HepG2 (cell line): ENCODE results near the gene EYA2. TPM values are rescaled to one million over a fixed set of nuclear protein-coding genes. Genes with fewer than 3 reads are reported as not detected.

ENCODE experiments used
- ETV5 ChIP-seq: IDR thresholded peaks from 2 replicates; pipeline ENCODE4 v1.6.1; 2018; ENCODE audit warnings: missing biosample characterization, missing genetic modification reagents, inconsistent platforms, borderline replicate concordance
- FOXK1 ChIP-seq: sonication (generic); formaldehyde crosslinking; IDR thresholded peaks from 2 replicates; pipeline ENCODE4 v1.4.0; 2020; ENCODE audit warnings: low read depth, missing genetic modification reagents, borderline replicate concordance
- HDAC2 ChIP-seq: sonication (generic); formaldehyde crosslinking; IDR thresholded peaks from 2 replicates; pipeline ENCODE4 v1.4.0; 2020; ENCODE audit warnings: missing genetic modification reagents
- HNRNPL ChIP-seq: fragments of 200-400 bp; formaldehyde crosslinking; IDR thresholded peaks from 2 replicates; pipeline ENCODE4 v1.6.1; 2017; ENCODE audit warnings: mild to moderate bottlenecking, low read depth, low read length
- MATR3 ChIP-seq: sonication (generic); formaldehyde crosslinking; IDR thresholded peaks from 2 replicates; pipeline ENCODE4 v1.4.0; 2020; ENCODE audit warnings: missing genetic modification reagents
- MEIS2 ChIP-seq: sonication (generic); formaldehyde crosslinking; IDR thresholded peaks from 2 replicates; pipeline ENCODE4 v1.9.0; 2021; ENCODE audit warnings: mild to moderate bottlenecking, missing genetic modification reagents
- NR2F1 ChIP-seq, 2 experiments: fragments of 450-650 bp in 1 of 2; formaldehyde crosslinking in 1 of 2; IDR thresholded peaks; 2 replicates each; pipeline versions ENCODE4 v1.5.0 to v1.6.1; 2016 to 2020; ENCODE audit warnings: mild to moderate bottlenecking in 1 of 2, missing compliant biosample characterization in 1 of 2, missing genetic modification reagents in 1 of 2, moderate library complexity in 1 of 2
- PCBP1 ChIP-seq: fragments of 200-400 bp; formaldehyde crosslinking; IDR thresholded peaks from 2 replicates; pipeline ENCODE4 v1.6.1; 2017; ENCODE audit warnings: mild to moderate bottlenecking, low read depth, low read length, borderline replicate concordance
- SNAPC2 ChIP-seq: sonication (generic); formaldehyde crosslinking; IDR thresholded peaks from 2 replicates; pipeline ENCODE4 v1.8.1; 2022; ENCODE audit warnings: mild to moderate bottlenecking, missing genetic modification reagents
- ZNF33B ChIP-seq: sonication (generic); formaldehyde crosslinking; IDR thresholded peaks from 2 replicates; pipeline ENCODE4 v1.5.1; 2020; ENCODE audit warnings: mild to moderate bottlenecking, missing genetic modification reagents
- ZNF501 ChIP-seq: sonication (generic); formaldehyde crosslinking; IDR thresholded peaks from 2 replicates; pipeline ENCODE4 v1.5.1; 2020; ENCODE audit warnings: mild to moderate bottlenecking, moderate library complexity, missing genetic modification reagents
- ZNF552 ChIP-seq: sonication (generic); formaldehyde crosslinking; IDR thresholded peaks from 2 replicates; pipeline ENCODE4 v1.9.0; 2022; ENCODE audit warnings: missing genetic modification reagents, mild to moderate bottlenecking, borderline replicate concordance
- ZNF772 ChIP-seq: sonication (generic); formaldehyde crosslinking; IDR thresholded peaks from 2 replicates; pipeline ENCODE4 v1.5.0; 2020; ENCODE audit warnings: mild to moderate bottlenecking, missing genetic modification reagents
- ZNF841 ChIP-seq: sonication (generic); formaldehyde crosslinking; IDR thresholded peaks from 2 replicates; pipeline ENCODE4 v1.8.1; 2023; ENCODE audit warnings: missing genetic modification reagents, borderline replicate concordance
- ZSCAN29 ChIP-seq: sonication (generic); formaldehyde crosslinking; conservative IDR thresholded peaks from 2 replicates; pipeline ENCODE4 v1.4.0; 2020; ENCODE audit warnings: mild to moderate bottlenecking, missing genetic modification reagents
- polyA plus RNA-seq, 8 experiments: library from polyadenylated mRNA; depleted of rRNA in 3 of 8; stranded (reverse) in 7 of 8; unstranded in 1 of 8; fragments of >200 nt; fragmentation: Illumina TruSeq in 4 of 8; extraction: Trizol in 4 of 8; gene quantifications; 2 replicates each; pipeline versions ENCODE4 v1.2.1 to v1.2.3, GENCODE V29; 2011 to 2016; ENCODE audit warnings: low read depth in 4 of 8, missing spikeins in 1 of 8, mixed read lengths in 1 of 8; ENCODE audit not compliant: insufficient read depth in 1 of 8
- total RNA-seq, 5 experiments: library from RNA; depleted of rRNA; stranded (reverse); fragments of >200 nt; fragmentation: Illumina TruSeq; extraction: Trizol; gene quantifications; 2 replicates each; pipeline ENCODE4 v1.2.3, GENCODE V29; 2016; ENCODE audit warnings: low read depth in 1 of 5
- TF ChIP-seq, protein P1 (sequence below): sonication (generic); formaldehyde crosslinking; IDR thresholded peaks from 2 replicates; pipeline ENCODE4 v1.5.1; 2020; ENCODE audit warnings: missing genetic modification reagents, mild to moderate bottlenecking, borderline replicate concordance
- TF ChIP-seq, protein P2 (sequence below): sonication (generic); formaldehyde crosslinking; IDR thresholded peaks from 2 replicates; pipeline ENCODE4 v1.4.0; 2020; ENCODE audit warnings: missing genetic modification reagents, mild to moderate bottlenecking, borderline replicate concordance
- TF ChIP-seq, protein P3 (sequence below), 2 experiments: sonication (generic) in 1 of 2; formaldehyde crosslinking in 1 of 2; IDR thresholded peaks; 2 replicates each; pipeline versions ENCODE4 v1.4.0 to v1.6.1; 2016 to 2020; ENCODE audit warnings: borderline replicate concordance in 1 of 2, low read depth in 1 of 2, mild to moderate bottlenecking in 1 of 2, missing genetic modification reagents in 1 of 2
- TF ChIP-seq, protein P4 (sequence below): sonication (generic); formaldehyde crosslinking; IDR thresholded peaks from 2 replicates; pipeline ENCODE4 v1.4.0; 2020; ENCODE audit warnings: missing genetic modification reagents

The EYA2 gene
- total and polyA plus RNA-seq, 2 of the 13 experiments (the other 11 are each of a cell fraction or from before 2014, with no cell fraction given): not detected

DNA sequence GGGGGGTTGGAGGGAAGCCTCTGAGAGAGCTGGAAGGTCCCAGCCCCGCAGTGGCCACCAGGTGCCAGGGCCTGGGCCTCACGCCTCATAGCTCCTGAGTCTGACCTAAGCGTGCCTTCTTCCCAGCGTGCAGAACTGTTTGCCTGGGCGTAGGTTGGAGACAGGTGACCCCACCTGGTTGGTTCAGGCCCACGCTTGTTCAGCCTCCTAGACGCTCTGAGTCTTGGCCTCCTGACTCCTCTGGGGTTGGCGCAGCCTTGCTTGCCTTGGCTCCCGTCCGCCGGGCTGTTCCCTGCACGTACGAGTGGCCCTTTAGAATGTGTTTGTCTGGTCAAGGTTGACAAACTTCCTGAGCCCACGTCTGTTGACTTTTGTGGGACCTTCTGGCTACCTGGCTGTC is 70.8 kb downstream of the EYA2 start (continued):
- TF ChIP-seq, protein P1, sequence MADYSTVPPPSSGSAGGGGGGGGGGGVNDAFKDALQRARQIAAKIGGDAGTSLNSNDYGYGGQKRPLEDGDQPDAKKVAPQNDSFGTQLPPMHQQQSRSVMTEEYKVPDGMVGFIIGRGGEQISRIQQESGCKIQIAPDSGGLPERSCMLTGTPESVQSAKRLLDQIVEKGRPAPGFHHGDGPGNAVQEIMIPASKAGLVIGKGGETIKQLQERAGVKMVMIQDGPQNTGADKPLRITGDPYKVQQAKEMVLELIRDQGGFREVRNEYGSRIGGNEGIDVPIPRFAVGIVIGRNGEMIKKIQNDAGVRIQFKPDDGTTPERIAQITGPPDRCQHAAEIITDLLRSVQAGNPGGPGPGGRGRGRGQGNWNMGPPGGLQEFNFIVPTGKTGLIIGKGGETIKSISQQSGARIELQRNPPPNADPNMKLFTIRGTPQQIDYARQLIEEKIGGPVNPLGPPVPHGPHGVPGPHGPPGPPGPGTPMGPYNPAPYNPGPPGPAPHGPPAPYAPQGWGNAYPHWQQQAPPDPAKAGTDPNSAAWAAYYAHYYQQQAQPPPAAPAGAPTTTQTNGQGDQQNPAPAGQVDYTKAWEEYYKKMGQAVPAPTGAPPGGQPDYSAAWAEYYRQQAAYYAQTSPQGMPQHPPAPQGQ (CRISPR knock-in tag): no peak
- TF ChIP-seq ETV5 (CRISPR knock-in tag): peak; percentile 52; the same call in 1 of the 2 replicates
- TF ChIP-seq ZNF772 (CRISPR knock-in tag): 0 out of 2 replicates have a peak, but pooled peaks have one; percentile 31
- no peak for TF ChIP-seq ZSCAN29
- TF ChIP-seq MEIS2 (CRISPR knock-in tag): no peak
- no peak for TF ChIP-seq ZNF841
- TF ChIP-seq PCBP1: no peak
- TF ChIP-seq NR2F1 (CRISPR knock-in tag; IDR thresholded peaks at IDR 0.05): no peak
- TF ChIP-seq, protein P2, sequence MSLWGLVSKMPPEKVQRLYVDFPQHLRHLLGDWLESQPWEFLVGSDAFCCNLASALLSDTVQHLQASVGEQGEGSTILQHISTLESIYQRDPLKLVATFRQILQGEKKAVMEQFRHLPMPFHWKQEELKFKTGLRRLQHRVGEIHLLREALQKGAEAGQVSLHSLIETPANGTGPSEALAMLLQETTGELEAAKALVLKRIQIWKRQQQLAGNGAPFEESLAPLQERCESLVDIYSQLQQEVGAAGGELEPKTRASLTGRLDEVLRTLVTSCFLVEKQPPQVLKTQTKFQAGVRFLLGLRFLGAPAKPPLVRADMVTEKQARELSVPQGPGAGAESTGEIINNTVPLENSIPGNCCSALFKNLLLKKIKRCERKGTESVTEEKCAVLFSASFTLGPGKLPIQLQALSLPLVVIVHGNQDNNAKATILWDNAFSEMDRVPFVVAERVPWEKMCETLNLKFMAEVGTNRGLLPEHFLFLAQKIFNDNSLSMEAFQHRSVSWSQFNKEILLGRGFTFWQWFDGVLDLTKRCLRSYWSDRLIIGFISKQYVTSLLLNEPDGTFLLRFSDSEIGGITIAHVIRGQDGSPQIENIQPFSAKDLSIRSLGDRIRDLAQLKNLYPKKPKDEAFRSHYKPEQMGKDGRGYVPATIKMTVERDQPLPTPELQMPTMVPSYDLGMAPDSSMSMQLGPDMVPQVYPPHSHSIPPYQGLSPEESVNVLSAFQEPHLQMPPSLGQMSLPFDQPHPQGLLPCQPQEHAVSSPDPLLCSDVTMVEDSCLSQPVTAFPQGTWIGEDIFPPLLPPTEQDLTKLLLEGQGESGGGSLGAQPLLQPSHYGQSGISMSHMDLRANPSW (CRISPR knock-in tag): no peak
- TF ChIP-seq, protein P3, sequence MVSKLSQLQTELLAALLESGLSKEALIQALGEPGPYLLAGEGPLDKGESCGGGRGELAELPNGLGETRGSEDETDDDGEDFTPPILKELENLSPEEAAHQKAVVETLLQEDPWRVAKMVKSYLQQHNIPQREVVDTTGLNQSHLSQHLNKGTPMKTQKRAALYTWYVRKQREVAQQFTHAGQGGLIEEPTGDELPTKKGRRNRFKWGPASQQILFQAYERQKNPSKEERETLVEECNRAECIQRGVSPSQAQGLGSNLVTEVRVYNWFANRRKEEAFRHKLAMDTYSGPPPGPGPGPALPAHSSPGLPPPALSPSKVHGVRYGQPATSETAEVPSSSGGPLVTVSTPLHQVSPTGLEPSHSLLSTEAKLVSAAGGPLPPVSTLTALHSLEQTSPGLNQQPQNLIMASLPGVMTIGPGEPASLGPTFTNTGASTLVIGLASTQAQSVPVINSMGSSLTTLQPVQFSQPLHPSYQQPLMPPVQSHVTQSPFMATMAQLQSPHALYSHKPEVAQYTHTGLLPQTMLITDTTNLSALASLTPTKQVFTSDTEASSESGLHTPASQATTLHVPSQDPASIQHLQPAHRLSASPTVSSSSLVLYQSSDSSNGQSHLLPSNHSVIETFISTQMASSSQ (IDR thresholded peaks at IDR 0.05; ENCODE audit: low read depth): no peak
- TF ChIP-seq, protein P3 (CRISPR knock-in tag; IDR thresholded peaks at IDR 0.05; ENCODE audit: borderline replicate concordance): no peak
- TF ChIP-seq, protein P4, sequence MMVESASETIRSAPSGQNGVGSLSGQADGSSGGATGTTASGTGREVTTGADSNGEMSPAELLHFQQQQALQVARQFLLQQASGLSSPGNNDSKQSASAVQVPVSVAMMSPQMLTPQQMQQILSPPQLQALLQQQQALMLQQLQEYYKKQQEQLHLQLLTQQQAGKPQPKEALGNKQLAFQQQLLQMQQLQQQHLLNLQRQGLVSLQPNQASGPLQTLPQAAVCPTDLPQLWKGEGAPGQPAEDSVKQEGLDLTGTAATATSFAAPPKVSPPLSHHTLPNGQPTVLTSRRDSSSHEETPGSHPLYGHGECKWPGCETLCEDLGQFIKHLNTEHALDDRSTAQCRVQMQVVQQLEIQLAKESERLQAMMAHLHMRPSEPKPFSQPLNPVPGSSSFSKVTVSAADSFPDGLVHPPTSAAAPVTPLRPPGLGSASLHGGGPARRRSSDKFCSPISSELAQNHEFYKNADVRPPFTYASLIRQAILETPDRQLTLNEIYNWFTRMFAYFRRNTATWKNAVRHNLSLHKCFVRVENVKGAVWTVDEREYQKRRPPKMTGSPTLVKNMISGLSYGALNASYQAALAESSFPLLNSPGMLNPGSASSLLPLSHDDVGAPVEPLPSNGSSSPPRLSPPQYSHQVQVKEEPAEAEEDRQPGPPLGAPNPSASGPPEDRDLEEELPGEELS: peak; percentile 62; the same call in 1 of the 2 replicates
- TF ChIP-seq ZNF501: no peak
- no peak for TF ChIP-seq HNRNPL
- peak; percentile 57; the same call in 1 of the 2 replicates for TF ChIP-seq HDAC2 (CRISPR knock-in tag)
- TF ChIP-seq ZNF552: no peak
- no peak for TF ChIP-seq FOXK1
- TF ChIP-seq MATR3 (CRISPR knock-in tag): no peak
- no peak for TF ChIP-seq SNAPC2 (CRISPR knock-in tag)
- no peak for TF ChIP-seq ZNF33B
